Measurements from ENCODE around the gene DAAM1.

The DAAM1 gene

DNA sequence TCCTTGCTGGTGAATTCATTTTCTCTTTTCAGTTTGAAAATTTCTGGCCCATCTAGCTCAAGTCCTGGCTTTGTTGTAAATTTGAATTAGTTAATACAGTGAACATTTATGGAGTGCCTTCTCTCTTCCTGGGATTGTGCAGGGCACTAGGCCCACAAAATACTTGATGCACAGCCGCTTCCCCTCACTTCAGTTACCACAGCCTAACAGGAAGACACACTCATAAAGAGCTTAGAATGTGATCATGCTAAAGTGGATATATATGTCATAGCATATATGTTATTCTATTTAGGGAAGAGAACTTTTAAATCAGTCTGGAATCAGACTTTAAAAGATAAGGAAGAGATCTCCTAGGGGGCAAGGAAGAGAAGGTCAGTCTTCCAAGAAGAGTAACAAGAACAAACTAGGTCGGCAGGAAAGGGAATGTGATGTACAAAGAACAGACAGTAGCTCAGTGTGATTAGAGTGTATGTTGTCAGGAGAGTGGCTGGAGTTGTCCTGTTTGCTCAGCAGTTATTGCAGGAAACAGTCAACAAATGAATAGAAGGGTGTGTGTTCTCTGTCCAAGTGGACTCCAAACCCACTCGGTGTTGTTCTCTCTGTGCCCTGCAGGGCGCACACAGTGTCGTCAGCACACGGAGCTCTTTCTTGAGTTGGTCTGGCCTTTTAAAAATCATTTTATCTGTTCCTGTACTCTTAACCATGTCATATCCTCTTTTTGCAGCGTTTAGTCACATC is 74.4 kb downstream of the DAAM1 start:
- DNase-seq, result no peak

DNA sequence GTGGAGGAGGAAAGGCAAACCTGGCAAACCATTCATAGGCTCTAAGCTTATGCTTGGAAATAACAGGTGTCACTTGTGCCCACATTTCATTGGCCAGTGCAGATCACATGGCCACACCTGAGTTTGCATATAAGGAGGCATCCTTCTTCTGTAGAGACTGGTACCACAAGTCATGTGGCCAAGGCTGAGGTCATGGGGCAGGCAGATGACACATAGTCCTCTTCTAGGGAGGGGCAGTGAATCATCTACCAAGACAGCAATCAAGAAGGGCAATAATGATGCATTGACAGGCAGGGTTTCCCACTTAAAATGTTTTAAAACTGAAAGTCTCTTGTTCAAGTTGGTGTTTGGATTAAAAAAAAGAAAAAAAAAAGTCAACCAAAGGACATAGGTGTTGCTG is 77.3 kb downstream of the DAAM1 start:
- peak; percentile 11 for DNase-seq

DNA sequence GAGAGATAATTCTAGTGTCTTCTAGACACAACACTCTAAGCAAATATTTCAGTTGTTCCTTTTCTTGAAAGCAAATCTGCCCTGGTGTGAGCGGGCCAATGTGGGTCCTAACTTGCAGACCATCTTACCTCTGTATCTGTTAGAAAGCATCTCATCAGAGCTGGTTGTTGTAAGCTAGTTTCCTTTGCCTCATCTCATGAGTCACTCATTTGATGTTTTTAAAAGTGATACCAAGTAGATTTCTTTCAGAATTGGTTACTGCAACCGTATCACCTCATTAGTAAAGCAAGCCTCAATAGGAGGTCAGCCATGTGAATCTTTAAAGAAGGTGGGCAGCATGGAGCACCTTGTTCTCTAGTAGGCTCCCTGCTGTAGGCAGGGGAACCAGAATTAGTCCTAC is 78.6 kb downstream of the DAAM1 start:
- DNase-seq, result no peak

DNA sequence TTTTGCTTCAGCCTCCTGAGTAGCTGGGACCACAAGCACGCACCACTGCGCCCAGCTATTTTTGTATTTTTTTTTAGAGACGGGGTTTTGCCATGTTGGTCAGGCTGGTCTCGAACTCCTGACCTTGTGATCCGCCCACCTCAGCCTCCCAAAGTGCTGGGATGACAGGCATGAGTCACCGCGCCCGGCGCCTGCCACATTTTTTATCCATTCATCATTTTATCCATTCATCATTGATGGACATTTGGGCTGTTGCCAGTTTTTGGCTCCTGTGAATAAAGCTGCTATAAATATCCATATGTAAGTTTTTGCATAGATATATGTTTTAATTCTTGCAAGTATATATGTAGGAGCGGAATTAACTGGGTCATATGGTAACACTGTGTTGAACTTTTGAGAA is 79.5 kb downstream of the DAAM1 start:
- DNase-seq, result no peak

DNA sequence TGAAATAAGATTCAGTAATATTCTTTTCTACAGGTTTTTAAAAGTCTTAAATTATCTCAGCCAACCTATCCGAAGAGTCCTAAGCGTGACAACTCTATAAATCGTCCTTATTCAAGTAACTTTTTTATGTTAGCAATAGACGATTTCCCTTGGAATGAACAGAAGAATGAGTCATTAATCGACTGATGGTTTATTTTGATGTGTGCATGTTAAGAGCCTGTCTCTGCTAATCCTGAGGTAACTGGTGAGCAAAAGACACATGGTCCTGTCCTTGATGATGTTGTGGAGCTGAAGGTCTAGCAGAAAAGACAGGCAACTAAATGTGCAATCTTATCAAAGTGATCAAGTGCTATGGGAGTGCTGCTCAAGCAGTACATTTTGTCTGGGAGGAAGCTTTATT is 80.4 kb downstream of the DAAM1 start:
- DNase-seq, result no peak

DNA sequence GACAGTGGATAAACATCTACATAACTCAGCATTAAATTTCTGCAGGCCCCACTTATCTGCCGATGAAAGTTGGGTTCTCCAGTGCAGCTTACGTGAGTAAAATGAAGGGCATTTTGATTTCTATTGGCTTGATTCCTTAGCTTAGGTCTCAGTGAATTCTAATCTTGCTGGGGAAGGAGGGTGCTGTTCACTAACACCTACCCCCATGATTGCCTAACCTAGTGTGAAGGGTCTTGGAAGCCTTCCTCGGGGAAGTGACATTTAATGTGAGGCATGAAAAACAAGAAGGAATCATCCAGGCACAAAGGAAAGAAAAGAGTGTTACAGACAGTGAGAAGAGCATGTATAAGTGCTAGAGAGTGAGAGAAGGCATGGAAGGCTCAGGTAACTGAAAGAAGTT is 81.0 kb downstream of the DAAM1 start:
- no peak for DNase-seq

DNA sequence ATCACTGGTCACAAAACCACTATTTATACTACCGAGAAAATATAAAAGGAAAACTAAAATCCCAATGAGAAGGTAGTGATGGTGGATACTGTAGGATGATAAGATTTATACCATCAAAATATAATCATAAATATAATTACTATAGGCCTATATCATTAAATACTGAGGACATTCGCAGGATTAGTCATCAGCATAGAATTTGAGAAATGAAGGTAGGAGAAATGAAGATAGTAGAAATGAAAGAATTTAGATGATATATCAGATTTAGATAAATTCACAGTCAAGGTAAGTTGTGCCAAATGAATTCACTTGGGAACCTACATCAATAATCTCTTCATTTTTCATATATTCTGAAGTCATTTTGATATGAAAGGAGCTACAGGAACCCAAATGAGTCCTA is 82.8 kb downstream of the DAAM1 start:
- no peak for DNase-seq

DNA sequence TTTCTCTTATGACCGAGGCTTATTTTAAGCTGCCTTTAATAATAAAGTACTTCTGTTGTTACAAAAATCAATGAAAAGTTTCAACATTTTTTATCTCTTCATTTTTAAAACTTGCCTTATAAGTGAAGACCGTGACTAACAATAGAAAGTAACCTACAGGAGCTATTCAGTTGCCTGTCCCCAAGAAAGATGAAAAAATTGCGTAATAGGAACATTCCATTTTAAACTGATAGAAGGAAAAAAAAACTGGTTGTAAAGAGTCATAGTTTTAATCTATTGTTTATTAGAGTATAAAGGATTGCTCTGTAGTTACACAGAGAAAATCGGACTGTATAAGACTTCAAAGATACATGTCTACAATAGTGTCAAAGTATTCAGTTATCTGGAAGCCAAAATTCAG is 83.3 kb downstream of the DAAM1 start:
- DNase-seq, result no peak

DNA sequence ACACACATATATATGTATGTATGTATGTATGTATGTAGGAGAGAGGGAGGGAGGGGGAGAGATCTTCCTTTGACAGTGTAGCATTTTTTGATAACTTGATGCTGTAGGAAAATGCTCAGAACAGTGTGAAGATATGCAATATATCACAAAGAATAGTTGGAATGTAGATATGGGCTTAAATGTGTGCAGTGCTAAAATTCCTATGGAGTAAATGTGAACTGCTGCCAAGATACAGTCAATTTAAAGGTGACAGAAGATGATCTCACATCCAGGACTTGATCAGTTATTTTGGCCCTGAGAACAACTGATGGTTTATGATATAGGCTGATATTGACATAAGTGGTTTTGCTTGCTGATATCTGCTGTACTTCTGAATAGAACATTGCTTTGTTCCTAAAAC is 84.2 kb downstream of the DAAM1 start:
- DNase-seq, result no peak

DNA sequence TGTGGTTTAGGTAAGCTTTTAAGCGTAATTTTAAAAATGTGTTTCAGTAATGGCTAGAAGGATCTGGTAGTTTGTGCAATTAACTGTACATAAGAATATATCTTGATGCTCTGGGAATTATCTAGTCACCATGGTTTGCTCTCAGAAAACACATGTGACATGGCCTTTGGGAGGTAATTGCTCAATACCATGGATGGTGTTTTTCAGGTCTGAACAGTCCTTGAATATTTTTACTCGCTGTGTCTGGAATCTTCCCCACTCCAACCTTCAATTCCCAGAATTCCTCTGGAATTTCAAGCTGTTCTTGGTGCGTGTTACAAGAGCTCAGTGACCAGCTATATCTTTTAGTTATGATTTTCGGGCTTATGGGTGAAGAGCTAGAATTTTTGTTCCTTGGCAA is 85.3 kb downstream of the DAAM1 start:
- no peak for DNase-seq

DNA sequence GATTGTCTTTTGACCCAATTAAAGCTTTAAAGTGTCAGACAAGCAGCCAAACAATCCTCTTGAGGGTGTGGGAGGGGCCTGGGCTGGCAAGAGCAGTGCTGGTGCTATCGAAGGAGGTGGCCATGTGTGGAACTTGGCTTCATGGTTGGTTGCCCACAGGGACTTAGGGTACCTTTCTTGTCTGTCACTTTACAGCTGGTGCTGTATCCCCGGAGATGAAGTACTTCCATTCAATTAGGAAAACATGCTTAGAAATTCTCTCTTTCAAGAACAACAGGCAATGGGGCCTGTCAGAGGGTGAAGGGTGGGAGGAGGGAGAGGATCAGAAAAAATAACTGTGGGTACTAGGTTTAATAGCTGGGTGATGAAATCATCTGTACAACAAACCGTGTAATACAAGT is 86.5 kb downstream of the DAAM1 start:
- peak; percentile 61 for DNase-seq

DNA sequence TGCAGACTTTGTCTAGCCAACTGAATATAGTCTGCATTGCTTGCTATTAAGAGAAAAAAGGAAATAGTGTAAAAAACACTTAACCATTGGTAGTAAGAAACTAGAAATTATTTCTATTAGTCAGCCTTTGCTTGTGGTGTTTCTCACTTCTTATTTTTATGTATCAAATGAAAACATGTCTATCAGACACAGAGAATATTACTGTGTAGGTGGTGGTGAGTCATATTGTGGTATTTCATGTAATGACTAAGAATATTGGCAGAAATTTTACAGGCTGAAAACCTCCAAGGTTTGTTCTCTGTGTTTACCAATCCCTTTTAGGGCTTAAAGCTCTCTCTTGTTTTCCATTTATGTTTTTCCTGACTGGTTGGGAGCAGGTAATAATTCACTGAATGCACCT is 87.2 kb downstream of the DAAM1 start:
- peak; percentile 90 for DNase-seq

DNA sequence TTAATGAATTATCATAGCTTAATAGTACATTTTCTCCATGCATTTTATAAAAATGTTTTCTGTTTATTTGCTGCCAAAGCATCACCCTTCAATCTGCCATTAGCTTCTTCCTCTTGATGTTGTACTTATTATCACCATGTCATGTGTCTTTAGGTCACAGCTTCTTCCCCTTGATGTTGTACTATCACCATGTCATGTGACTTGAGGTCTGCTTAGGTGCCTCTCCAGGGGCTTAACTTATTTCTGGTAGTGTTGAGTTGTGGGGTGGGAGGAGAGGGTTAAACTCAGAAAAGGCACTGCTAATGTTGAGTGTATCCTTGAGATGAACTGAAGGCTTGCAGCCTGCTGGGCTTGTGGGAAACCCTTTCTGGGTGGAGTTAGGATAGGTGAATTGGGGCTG is 87.8 kb downstream of the DAAM1 start:
- DNase-seq, result no peak

DNA sequence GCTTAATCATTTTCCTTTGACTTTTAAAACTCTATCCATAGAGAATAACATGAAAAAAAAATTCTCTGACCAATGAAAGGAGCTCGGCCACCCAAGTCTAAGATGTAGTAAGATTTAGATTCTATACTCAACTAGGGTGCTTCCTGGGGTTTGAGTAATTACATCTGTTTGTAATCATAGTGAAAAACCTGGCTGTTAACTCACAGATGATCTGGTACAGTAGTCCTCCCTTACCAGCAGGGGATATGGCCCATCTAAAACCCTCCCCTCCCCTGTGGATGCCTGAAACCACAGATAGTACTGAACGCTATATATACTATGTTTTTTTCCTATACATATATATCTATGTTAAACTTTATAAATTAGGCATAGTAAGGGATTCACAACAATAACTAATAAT is 89.2 kb downstream of the DAAM1 start:
- no peak for DNase-seq

DNA sequence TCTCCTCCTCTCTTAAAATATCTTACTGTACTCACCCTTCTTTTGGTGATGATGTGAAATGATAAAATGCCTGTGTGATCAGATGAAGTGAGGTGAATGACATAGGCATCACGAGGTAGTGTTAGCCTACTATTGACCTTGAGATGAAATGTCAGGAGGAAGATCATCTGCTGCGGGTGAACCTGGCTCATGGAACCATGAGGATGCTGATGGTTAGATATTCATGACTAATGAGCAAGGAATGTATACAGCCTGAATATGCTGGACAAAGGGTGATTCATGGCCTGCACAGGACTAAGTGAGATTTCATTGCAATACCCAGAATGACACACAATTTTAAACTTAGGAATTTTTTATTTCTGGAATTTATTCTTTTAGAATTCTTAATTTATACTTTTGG is 89.6 kb downstream of the DAAM1 start:
- peak; percentile 87 for DNase-seq

DNA sequence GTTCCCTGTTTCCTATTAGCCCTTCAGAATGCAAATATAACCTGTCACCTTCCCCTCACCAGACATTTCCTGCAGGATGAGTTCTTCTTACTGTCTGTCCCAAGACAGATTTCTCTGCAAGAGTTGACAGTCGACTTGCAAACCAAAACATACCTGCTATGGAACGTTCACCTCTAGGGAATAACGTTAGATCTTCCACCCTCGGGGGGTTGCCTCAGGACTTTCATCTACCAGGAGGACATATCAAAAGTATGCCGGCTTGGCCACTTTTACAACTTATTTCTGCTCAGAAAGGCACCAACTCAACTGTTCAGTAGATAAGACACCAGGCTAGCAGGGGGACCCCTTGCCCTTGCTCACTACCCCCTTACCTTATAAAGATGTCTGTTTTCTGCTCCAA is 92.5 kb downstream of the DAAM1 start:
- DNase-seq, result no peak

DNA sequence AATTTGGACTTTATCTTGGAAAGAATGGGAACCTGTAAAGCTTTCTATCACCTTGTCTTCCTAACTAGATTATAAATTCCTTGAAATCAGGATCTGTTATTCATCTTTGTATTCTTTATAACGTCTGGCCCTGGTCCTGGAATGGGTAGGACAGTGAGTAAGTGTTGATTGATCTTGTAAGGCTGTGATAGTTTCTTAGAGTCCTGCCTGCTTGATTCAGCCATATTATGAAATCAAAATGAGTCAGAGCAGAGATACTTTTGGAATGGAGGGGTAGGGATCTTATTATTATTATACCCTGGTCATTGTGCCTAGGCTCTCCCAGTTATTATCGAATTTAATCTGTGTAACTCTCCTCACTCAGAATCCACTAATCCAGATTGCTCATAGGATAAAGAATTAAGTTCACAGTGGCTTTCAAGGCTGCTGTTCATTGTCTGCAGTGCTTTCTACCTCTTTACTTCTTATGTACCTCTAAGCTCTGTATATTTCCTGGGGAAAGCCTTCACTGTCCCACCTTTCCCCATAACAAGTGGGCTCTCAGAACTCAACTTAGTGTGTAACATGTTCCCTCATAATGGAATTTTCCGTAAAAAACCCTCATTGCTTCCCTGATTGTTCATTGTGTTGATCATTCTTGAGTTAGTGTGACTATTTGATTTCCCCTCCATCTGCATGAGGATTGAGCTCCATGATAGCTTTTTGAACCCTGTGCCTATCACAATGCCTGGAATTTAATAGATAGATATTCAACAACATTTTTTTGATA is 93.3 kb downstream of the DAAM1 start:
- DNase-seq, result peak; percentile 45

DNA sequence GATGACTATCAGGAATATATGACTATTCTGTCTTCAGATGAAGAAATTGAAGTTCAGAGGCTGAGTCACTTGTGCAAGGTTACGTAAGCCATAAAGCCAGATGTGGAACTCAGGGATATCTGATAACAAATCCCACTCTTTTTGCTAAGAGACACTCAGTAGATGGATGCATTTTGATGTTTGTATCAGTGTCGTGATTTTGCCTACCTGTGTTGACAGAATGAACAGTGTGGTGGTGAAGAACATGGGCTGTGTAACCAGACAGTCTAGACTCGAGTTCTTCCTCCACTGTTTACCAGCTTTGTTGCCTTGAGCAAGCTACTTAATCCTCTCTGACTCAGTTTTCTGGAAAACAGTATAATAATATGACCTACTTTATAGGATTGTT is 93.9 kb downstream of the DAAM1 start:
- no peak for DNase-seq

DNA sequence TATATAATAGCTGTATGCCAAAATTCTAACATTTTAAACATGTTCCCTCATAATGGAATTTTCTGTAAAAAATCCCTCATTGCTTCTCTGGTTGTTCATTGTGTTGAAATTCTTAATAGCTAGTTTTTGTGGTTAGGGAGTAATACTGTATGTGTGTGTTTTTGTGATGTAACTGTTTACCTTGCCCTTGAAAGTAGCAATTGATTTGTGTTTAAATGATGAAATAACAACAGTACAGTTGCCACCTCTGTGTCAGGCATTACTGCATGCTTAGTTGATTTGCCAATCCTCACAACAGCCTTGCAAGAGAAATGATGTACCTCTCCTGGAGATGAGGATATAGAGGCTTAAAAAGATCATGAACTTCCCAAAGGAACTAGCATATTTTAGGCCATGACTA is 94.9 kb downstream of the DAAM1 start:
- DNase-seq, result peak; percentile 88

DNA sequence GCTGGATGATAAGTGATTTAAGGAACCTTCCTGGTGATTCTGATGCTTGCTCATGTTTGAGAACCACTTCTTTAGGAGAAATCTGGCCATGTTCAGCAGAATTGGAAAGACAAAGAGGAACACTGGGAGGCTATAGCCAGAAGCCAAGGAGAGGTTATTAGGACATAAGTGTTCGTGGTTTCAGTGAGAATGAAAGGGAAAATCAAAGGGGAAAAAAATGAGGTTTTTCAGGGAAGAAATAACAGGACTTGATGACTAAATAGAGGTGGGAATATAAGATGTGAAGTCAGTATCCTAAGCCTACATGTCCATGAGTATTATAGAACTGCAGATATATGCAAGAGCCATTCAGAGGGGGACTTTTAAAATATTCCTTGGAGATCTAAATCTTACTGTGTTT is 95.6 kb downstream of the DAAM1 start:
- DNase-seq, result no peak

DNA sequence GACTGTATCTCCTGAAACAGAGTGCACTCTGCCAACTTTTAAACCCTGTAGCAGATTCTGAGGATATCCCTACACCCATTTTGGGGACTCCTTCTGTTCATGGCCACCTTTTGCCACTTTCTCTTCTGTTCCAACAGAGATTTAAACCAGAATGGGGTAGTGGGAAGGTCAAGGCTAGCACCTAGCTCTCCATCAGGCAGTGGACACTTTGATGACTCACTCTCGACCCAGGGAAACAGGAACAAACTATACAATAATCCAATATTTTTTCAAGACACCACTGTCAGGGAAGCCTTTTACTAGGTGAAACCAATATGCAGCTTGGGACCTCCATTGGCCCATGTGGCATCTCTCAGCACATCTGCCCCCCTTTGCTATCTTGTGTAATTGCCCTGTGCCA is 103.6 kb downstream of the DAAM1 start:
- no peak for DNase-seq

DNA sequence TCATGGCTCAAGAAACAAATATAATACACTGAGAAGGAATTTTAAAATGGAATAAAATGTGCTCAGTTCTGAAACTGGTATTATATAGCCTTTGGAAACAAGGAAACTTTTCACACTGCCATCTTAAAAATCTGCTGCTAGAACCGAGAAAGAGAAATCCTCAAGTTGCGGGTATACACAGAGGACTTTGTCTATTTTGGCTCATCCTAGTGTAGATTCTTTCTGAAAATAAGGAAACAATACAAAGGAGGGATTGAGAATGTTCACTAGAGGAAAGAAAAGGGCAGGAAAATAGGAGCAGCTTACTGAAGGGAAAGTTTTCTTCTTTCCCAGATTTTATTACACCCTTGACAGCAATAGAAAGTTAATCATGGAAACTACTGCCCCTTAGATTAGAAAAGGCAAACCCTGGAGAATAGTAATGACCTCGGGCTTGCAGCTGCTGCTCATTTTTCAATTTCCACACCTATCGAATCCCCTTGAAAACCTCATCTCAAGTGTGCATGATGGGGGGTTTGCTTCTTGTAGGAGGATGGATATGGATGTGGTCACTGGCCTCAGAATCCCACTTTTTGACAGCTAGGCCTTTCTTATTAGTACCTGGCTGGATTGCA is 104.6 kb downstream of the DAAM1 start:
- DNase-seq, result no peak

DNA sequence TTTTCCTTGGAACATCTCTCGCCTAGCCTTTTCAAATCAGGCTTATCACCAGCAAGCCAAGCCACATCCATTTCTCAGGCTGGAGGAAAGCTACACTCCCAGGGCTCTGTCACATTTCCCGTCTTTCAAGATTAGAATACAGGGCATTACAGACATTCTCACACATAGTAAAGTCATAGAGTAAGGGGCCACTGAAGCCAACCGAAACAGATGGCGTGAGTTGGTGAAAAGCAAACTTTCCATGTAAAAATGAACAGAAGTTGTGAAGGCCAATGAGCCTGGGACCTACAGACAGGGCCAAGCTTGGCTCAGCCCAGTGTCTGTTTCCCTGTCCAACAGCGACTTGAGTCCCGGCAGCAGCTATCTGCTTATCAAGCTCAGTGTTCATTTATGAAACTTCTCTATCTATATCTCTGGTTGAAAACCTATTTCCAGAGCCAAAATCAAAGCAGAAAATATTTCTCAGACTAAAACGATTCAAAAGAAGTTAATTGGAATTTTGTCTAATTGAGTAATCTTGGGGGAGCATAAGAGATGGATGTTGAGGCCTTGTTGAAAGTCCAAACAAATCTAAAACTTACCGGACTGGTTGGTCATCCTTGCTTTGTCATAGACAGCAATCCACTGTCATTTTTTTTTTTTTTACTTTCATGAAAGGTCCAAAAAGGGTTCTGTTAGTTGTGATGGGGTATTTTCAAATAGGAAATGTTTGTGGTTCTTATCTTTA is 105.6 kb downstream of the DAAM1 start:
- no peak for DNase-seq

DNA sequence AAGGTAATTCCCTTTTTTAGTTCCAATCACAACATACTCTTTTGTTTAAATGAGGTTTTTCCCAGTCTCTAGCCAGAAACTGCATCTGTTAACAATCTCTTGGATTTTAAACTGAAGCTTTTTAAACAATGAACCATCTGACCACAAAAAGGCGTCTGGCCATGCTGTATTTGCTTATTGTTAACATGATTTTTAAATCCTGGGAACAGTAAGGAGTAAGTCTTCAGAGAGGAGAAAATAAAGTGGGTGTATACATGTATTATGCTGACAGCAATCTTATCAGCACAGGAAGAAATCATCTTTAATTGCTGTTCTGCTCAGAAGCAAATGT is 106.2 kb downstream of the DAAM1 start:
- no peak for DNase-seq
